HCT116 (cell line): Measurements from ENCODE around the gene HOGA1. TPM values are rescaled to one million over a fixed set of nuclear protein-coding genes. Genes with fewer than 3 reads are reported as not detected.

Experiments
- ATAC-seq: fragments of 200-7000 bp; cut with Tn5 transposase; 2 replicates; pipeline ENCODE4 v1.9.1; 2020; ENCODE audit warnings: mild to moderate bottlenecking, moderate library complexity
- BruUV-seq: library from RNA; stranded (reverse); fragments of 400-500 nt; replicated peaks from 2 replicates; lab custom pipeline; 2021; lab: Mats Ljungman, UMichigan
- CTCF ChIA-PET: fragments of 300-600 bp; sonication (Branson Sonifier 250); formaldehyde crosslinking; loops from one replicate; lab custom pipeline; 2021; ENCODE audit warnings: antibody characterized with exemption; lab: Charles Lee
- POLR2A ChIA-PET: fragments of 300-600, 350-600 bp; sonication (Branson Sonifier 250); formaldehyde crosslinking; loops from one replicate; lab custom pipeline; 2021; ENCODE audit warnings: antibody characterized with exemption; lab: Charles Lee
- RAD21 ChIA-PET, 2 experiments: fragments of 300-600 bp; sonication (Branson Sonifier 250); formaldehyde crosslinking; loops; one replicate each; lab custom pipeline; 2023; ENCODE audit warnings: low total read pairs in 2 of 2; ENCODE audit not compliant: uncharacterized antibody in 2 of 2, unreplicated experiment in 2 of 2, low non-redundant PET in 1 of 2; lab: Charles Lee
- DNase-seq: peaks from one replicate; pipeline ENCODE4 v3.0.0-alpha.2; 2010; ENCODE audit warnings: low read depth, low spot score
- H2AFZ ChIP-seq: fragments of 200-600 bp; shearing (Covaris generic), sonication (generic); 2 replicates; pipeline ENCODE4 v1.6.1; 2017; ENCODE audit warnings: low read depth, mixed run types, mixed read lengths, antibody characterized with exemption, low read length; ENCODE audit not compliant: poor library complexity, severe bottlenecking
- H3K27ac ChIP-seq: 2 replicates; pipeline ENCODE4 v1.5.1; 2012; ENCODE audit warnings: low read depth, low read length
- H3K27me3 ChIP-seq: fragments of 200-600 bp; sonication (generic); 2 replicates; pipeline ENCODE4 v1.6.1; 2016; ENCODE audit warnings: mixed run types, low read length, mixed read lengths; ENCODE audit not compliant: insufficient read depth
- H3K36me3 ChIP-seq, 2 experiments: fragments of 200-500 bp in 1 of 2; fragments of 200-600 bp in 1 of 2; sonication (Bioruptor generic) in 1 of 2; sonication (generic) in 1 of 2; 2 replicates each; pipeline versions ENCODE4 v1.5.1 to v1.6.1; 2014 to 2016; ENCODE audit warnings: low read length in 2 of 2, inconsistent platforms in 1 of 2, mixed read lengths in 1 of 2, mixed run types in 1 of 2; ENCODE audit not compliant: insufficient read depth in 2 of 2, control insufficient read depth in 1 of 2
- H3K4me1 ChIP-seq, 2 experiments: fragments of 200-600 bp in 1 of 2; sonication (generic) in 1 of 2; 2 replicates each; pipeline versions ENCODE4 v1.5.1 to v1.6.1; 2012 to 2017; ENCODE audit warnings: low read length in 2 of 2, inconsistent platforms in 1 of 2, mild to moderate bottlenecking in 1 of 2, mixed read lengths in 1 of 2, mixed run types in 1 of 2, moderate library complexity in 1 of 2; ENCODE audit not compliant: insufficient read depth in 2 of 2, control insufficient read depth in 1 of 2
- H3K4me2 ChIP-seq: fragments of 200-600 bp; sonication (generic); 2 replicates; pipeline ENCODE4 v1.6.1; 2017; ENCODE audit warnings: mixed run types, low read length, mixed read lengths
- H3K4me3 ChIP-seq, 2 experiments: fragments of 200-600 bp in 1 of 2; sonication (generic) in 1 of 2; replicated peaks in 1 of 2; 2 replicates each; pipeline ENCODE4 v1.5.1; 2011 to 2016; ENCODE audit warnings: low read length in 2 of 2, control low read depth in 1 of 2, low read depth in 1 of 2, mild to moderate bottlenecking in 1 of 2, mixed read lengths in 1 of 2, mixed run types in 1 of 2
- H3K79me2 ChIP-seq: fragments of 200-600 bp; sonication (generic); 2 replicates; pipeline ENCODE4 v1.6.1; 2017; ENCODE audit warnings: mild to moderate bottlenecking, mixed run types, low read length, moderate library complexity, mixed read lengths; ENCODE audit not compliant: insufficient read depth
- H3K9ac ChIP-seq: fragments of 200-600 bp; sonication (generic); 2 replicates; pipeline ENCODE4 v1.6.1; 2016; ENCODE audit warnings: low read length, mixed read lengths
- H3K9me2 ChIP-seq: fragments of 200-600 bp; sonication (generic), shearing (Covaris generic); 2 replicates; pipeline ENCODE4 v1.6.1; 2017; ENCODE audit warnings: mixed run types, mild to moderate bottlenecking, moderate library complexity; ENCODE audit not compliant: insufficient read depth
- H3K9me3 ChIP-seq, 2 experiments: fragments of 200-500 bp in 1 of 2; fragments of 200-600 bp in 1 of 2; sonication (Bioruptor generic) in 1 of 2; sonication (generic) in 1 of 2; 2 replicates each; pipeline ENCODE4 v1.6.1; 2014 to 2017; ENCODE audit warnings: low read length in 2 of 2, mixed read lengths in 2 of 2, inconsistent platforms in 1 of 2, low read depth in 1 of 2, mild to moderate bottlenecking in 1 of 2, mixed run types in 1 of 2, moderate library complexity in 1 of 2; ENCODE audit not compliant: control insufficient read depth in 1 of 2, insufficient read depth in 1 of 2
- H4K20me1 ChIP-seq: fragments of 200-600 bp; sonication (generic), shearing (Covaris generic); 2 replicates; pipeline ENCODE4 v1.6.1; 2017; ENCODE audit warnings: mixed run types, mild to moderate bottlenecking, moderate library complexity; ENCODE audit not compliant: insufficient read depth
- CBX3 ChIP-seq: IDR thresholded peaks from 2 replicates; pipeline ENCODE4 v1.6.1; 2012; ENCODE audit warnings: low read depth
- CEBPB ChIP-seq: IDR thresholded peaks from 2 replicates; pipeline ENCODE4 v1.6.1; 2012; ENCODE audit warnings: low read depth
- ELF1 ChIP-seq: IDR thresholded peaks from 2 replicates; pipeline ENCODE4 v1.6.1; 2012; ENCODE audit warnings: low read depth, borderline replicate concordance
- EZH2phosphoT487 ChIP-seq: fragments of 200-600 bp; IDR thresholded peaks from 2 replicates; pipeline ENCODE4 v1.6.1; 2018; ENCODE audit warnings: antibody characterized with exemption, borderline replicate concordance
- FOSL1 ChIP-seq: IDR thresholded peaks from 2 replicates; pipeline ENCODE4 v1.6.1; 2012; ENCODE audit warnings: low read depth
- POLR2A ChIP-seq: IDR thresholded peaks from 2 replicates; pipeline ENCODE4 v1.7.0; 2011; ENCODE audit warnings: borderline replicate concordance; ENCODE audit not compliant: insufficient read depth, insufficient read length; ENCODE audit errors: extremely low read depth
- POLR2AphosphoS5 ChIP-seq: IDR thresholded peaks from 2 replicates; pipeline ENCODE4 v1.6.1; 2011; ENCODE audit warnings: mild to moderate bottlenecking, low read depth, low read length, moderate library complexity
- SIN3A ChIP-seq: IDR thresholded peaks from 2 replicates; pipeline ENCODE4 v1.6.1; 2012; ENCODE audit warnings: low read depth
- TCF7L2 ChIP-seq: IDR thresholded peaks from 2 replicates; pipeline ENCODE4 v1.7.0; 2011; ENCODE audit warnings: borderline replicate concordance, inconsistent platforms; ENCODE audit not compliant: insufficient read depth, insufficient read length; ENCODE audit errors: extremely low read depth
- YY1 ChIP-seq: IDR thresholded peaks from 2 replicates; pipeline ENCODE4 v1.6.1; 2011; ENCODE audit warnings: low read length, low read depth, moderate library complexity, mild to moderate bottlenecking; ENCODE audit not compliant: insufficient replicate concordance; ENCODE audit errors: extremely low read depth
- ZNF274 ChIP-seq: fragments of 200-500 bp; sonication (Bioruptor generic); IDR thresholded peaks from 2 replicates; pipeline ENCODE4 v1.6.1; 2014; ENCODE audit warnings: mild to moderate bottlenecking, low read depth, low read length, inconsistent platforms
- intact Hi-C: fragments of 100-400 bp; cut with micrococcal nuclease; formaldehyde crosslinking; loops from 2 replicates; pipeline ENCODE4 v1.10.0; 2022
- total RNA-seq: library from RNA; stranded (reverse); gene quantifications from one replicate; pipeline ENCODE4 v1.2.1, GENCODE V29; 2021; ENCODE audit not compliant: unreplicated experiment
- TF ChIP-seq, protein P1 (sequence below): IDR thresholded peaks from 2 replicates; pipeline ENCODE4 v1.6.1; 2012; ENCODE audit warnings: low read depth
- TF ChIP-seq, protein P2 (sequence below): IDR thresholded peaks from 2 replicates; pipeline ENCODE4 v1.6.1; 2012
- TF ChIP-seq, protein P3 (sequence below): IDR thresholded peaks from 2 replicates; pipeline ENCODE4 v1.6.1; 2012

The HOGA1 gene
- total RNA-seq, 1 experiment from 2014 or later, result 1.6 TPM

DNA sequence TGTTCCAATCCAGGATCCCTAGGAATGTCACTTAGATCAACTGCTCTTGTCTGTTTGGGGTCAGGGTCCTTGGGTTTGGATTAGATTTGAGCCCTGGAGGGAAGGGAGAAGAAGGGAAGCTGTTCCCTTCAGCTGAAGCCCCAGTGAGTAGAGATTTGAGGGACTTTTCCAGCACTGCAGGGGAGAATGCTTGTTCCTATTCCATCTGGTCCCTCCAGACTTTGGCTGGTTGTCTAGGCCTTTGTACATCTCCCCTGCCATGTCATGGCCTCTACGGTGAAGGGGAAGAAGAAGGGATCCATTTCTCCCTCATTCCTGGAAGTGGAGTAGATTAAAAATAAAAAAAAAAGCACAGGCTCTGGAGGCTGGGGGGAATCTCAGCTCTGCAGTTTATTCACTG lies 16.4 kb downstream of the HOGA1 start:
- ATAC-seq (no peak), DNase-seq (no peak)
- Histone ChIP-seq H3K4me1 (peaks cover 27 to 30% of the 10 kb centered on the region in 2 experiments), H3K9ac (no peak overlapping the region), H3K9me2 (no peaks in the 10 kb centered on the region), H3K9me3 (no peaks in the 10 kb centered on the region), H3K4me2 (no peak overlapping the region), H3K36me3 (no peaks in the 10 kb centered on the region), H4K20me1 (no peaks in the 10 kb centered on the region), H3K79me2 (no peaks in the 10 kb centered on the region), H3K4me3 (no peak overlapping the region)
- ChIA-PET CTCF (no interaction called here), POLR2A (no interaction called here), RAD21 (no interaction called here)
- BruUV-seq, result no TSS peak
- intact Hi-C loops, result no loop called here
- TF ChIP-seq ZNF274, result no peak
- TF ChIP-seq YY1, result no peak
- TF ChIP-seq, protein P1, sequence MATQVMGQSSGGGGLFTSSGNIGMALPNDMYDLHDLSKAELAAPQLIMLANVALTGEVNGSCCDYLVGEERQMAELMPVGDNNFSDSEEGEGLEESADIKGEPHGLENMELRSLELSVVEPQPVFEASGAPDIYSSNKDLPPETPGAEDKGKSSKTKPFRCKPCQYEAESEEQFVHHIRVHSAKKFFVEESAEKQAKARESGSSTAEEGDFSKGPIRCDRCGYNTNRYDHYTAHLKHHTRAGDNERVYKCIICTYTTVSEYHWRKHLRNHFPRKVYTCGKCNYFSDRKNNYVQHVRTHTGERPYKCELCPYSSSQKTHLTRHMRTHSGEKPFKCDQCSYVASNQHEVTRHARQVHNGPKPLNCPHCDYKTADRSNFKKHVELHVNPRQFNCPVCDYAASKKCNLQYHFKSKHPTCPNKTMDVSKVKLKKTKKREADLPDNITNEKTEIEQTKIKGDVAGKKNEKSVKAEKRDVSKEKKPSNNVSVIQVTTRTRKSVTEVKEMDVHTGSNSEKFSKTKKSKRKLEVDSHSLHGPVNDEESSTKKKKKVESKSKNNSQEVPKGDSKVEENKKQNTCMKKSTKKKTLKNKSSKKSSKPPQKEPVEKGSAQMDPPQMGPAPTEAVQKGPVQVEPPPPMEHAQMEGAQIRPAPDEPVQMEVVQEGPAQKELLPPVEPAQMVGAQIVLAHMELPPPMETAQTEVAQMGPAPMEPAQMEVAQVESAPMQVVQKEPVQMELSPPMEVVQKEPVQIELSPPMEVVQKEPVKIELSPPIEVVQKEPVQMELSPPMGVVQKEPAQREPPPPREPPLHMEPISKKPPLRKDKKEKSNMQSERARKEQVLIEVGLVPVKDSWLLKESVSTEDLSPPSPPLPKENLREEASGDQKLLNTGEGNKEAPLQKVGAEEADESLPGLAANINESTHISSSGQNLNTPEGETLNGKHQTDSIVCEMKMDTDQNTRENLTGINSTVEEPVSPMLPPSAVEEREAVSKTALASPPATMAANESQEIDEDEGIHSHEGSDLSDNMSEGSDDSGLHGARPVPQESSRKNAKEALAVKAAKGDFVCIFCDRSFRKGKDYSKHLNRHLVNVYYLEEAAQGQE, result no peak
- TF ChIP-seq, protein P2, sequence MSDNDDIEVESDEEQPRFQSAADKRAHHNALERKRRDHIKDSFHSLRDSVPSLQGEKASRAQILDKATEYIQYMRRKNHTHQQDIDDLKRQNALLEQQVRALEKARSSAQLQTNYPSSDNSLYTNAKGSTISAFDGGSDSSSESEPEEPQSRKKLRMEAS, result no peak
- no peak for TF ChIP-seq FOSL1
- no peak for TF ChIP-seq TCF7L2
- no peak for TF ChIP-seq EZH2phosphoT487
- TF ChIP-seq POLR2A, result no peak
- no peak for TF ChIP-seq SIN3A
- TF ChIP-seq ELF1, result no peak
- TF ChIP-seq POLR2AphosphoS5, result no peak
- TF ChIP-seq CBX3, result no peak
- TF ChIP-seq, protein P3, sequence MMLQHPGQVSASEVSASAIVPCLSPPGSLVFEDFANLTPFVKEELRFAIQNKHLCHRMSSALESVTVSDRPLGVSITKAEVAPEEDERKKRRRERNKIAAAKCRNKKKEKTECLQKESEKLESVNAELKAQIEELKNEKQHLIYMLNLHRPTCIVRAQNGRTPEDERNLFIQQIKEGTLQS, result no peak
- no peak for TF ChIP-seq CEBPB
- TF ChIP-seq, all 23 proteins: peak for 0
- H3K27me3 ChIP-seq, result no peaks in the 10 kb centered on the region
- no peak overlapping the region for H2AFZ ChIP-seq
- H3K27ac ChIP-seq, result no peak overlapping the region
